Measurements from ENCODE around the gene GDF2.

The GDF2 gene

DNA sequence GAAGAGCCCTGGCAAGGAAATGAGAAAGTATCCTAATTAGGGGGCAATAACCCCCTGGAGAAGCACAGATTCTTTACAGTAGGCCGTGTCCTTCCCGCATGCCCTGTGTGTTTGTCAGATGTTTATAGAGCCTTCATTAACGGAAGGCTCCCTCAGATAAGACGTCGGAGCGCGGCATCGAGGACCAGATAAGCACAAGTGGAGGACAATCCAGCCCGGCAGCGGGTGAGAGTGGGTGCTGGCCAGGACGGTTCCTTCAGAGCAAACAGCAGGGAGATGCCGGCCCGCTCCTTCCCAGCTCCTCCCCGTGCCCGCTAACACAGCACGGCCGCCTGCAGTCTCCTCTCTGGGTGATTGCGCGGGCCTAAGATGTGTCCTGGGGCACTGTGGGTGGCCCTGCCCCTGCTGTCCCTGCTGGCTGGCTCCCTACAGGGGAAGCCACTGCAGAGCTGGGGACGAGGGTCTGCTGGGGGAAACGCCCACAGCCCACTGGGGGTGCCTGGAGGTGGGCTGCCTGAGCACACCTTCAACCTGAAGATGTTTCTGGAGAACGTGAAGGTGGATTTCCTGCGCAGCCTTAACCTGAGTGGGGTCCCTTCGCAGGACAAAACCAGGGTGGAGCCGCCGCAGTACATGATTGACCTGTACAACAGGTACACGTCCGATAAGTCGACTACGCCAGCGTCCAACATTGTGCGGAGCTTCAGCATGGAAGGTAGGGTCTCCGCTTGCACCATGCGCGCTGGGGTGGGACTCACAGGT lies at the start of gene GDF2:
TSS of gene GDF2 (plus strand) at position 155 of the 762 bp plus-strand sequence. CDS start at position 370, 215 bp downstream.
- DNase-seq (ENCODE audit: extremely low read depth, low read depth): no peak
- TF ChIP-seq CTCF (IDR thresholded peaks at IDR 0.05; ENCODE audit: low read depth, low read length): no peak

- TF ChIP-seq CTCF (IDR thresholded peaks at IDR 0.05; ENCODE audit: low read depth, low read length): no peak
- no peak for DNase-seq (ENCODE audit: extremely low read depth, low read depth)
These were observed 46.2 kb upstream of the GDF2 start for GRCh38 chr10:47276071-47276470.

GRCh38 chr10:47276576-47277351 lies 45.5 kb upstream of the GDF2 start:
- no peak for DNase-seq (ENCODE audit: extremely low read depth, low read depth)
- no peak for TF ChIP-seq CTCF (IDR thresholded peaks at IDR 0.05; ENCODE audit: low read depth, low read length)

- no peak for DNase-seq (ENCODE audit: extremely low read depth, low read depth)
- no peak for TF ChIP-seq CTCF (IDR thresholded peaks at IDR 0.05; ENCODE audit: low read depth, low read length)
These were observed 44.7 kb upstream of the GDF2 start for GRCh38 chr10:47277352-47278151.

- no peak for TF ChIP-seq CTCF (IDR thresholded peaks at IDR 0.05; ENCODE audit: low read depth, low read length)
- DNase-seq (ENCODE audit: extremely low read depth, low read depth): no peak
These were observed 44.1 kb upstream of the GDF2 start for GRCh38 chr10:47278152-47278473.

GRCh38 chr10:47278720-47279119 lies 43.5 kb upstream of the GDF2 start:
- TF ChIP-seq CTCF (IDR thresholded peaks at IDR 0.05; ENCODE audit: low read depth, low read length): no peak
- DNase-seq (ENCODE audit: extremely low read depth, low read depth): no peak
